Kidney epithelial cell (primary cell): ENCODE data around the gene RAC2. TPM values are rescaled to one million over a fixed set of nuclear protein-coding genes. Genes with fewer than 3 reads are reported as not detected.

ENCODE experiments used
- DNase-seq: peaks from one replicate; pipeline ENCODE4 v3.0.0-alpha.2; 2010; ENCODE audit warnings: low read depth
- H3K27me3 ChIP-seq: 2 replicates; pipeline ENCODE4 v1.6.0; 2011; ENCODE audit warnings: low read length; ENCODE audit not compliant: control insufficient read depth, insufficient read depth
- H3K36me3 ChIP-seq: 2 replicates; pipeline ENCODE4 v1.5.1; 2011; ENCODE audit warnings: low read length; ENCODE audit not compliant: control insufficient read depth, insufficient read depth
- H3K4me3 ChIP-seq: 2 replicates; pipeline ENCODE4 v1.5.1; 2011; ENCODE audit warnings: low read depth, mild to moderate bottlenecking, control low read depth, low read length
- CTCF ChIP-seq: IDR thresholded peaks from 2 replicates; pipeline ENCODE4 v1.5.1; 2011; ENCODE audit warnings: mild to moderate bottlenecking, moderate library complexity, low read length, control low read depth, inconsistent platforms; ENCODE audit not compliant: insufficient read depth, poor library complexity, severe bottlenecking
- total RNA-seq: library from RNA; depleted of rRNA; stranded (reverse); fragments of >200 nt; gene quantifications from 2 replicates; pipeline ENCODE4 v1.2.3, GENCODE V29; 2015

RAC2 gene
- total RNA-seq, 1 donor from 2014 or later = 24.0 TPM

GRCh38 chr22:37213941-37214730 lies 29.9 kb downstream of the RAC2 start:
- DNase-seq = no peak
- H3K27me3 ChIP-seq = peaks cover 26% of the 10 kb centered on the region
- no peaks in the 10 kb centered on the region for H3K36me3 ChIP-seq
- no peak overlapping the region for H3K4me3 ChIP-seq
- TF ChIP-seq CTCF = no peak

GRCh38 chr22:37213218-37213855 lies 30.7 kb downstream of the RAC2 start:
- peaks cover 29% of the 10 kb centered on the region for H3K27me3 ChIP-seq
- no peak for TF ChIP-seq CTCF
- no peak for DNase-seq
- H3K36me3 ChIP-seq = no peaks in the 10 kb centered on the region
- no peak overlapping the region for H3K4me3 ChIP-seq

GRCh38 chr22:37212174-37212906 lies 31.7 kb downstream of the RAC2 start, which contains the start of gene SSTR3:
SSTR3 (minus strand) TSS chr22:37212477; CDS start chr22:37207803, 4,674 bp downstream.
- TF ChIP-seq CTCF = no peak
- H3K4me3 ChIP-seq = no peak within 1 kb of the TSS
- no peaks in the 10 kb centered on the region for H3K36me3 ChIP-seq
- DNase-seq = no peak
- H3K27me3 ChIP-seq = peaks cover 29% of the 10 kb centered on the region

GRCh38 chr22:37211866-37212173 lies 32.2 kb downstream of the RAC2 start:
- TF ChIP-seq CTCF = no peak
- peaks cover 29% of the 10 kb centered on the region for H3K27me3 ChIP-seq
- no peaks in the 10 kb centered on the region for H3K36me3 ChIP-seq
- DNase-seq = no peak
- no peak overlapping the region for H3K4me3 ChIP-seq

GRCh38 chr22:37211075-37211865 lies 32.8 kb downstream of the RAC2 start:
- no peak for DNase-seq
- Histone ChIP-seq H3K36me3 (no peaks in the 10 kb centered on the region), H3K27me3 (peaks cover 29% of the 10 kb centered on the region), H3K4me3 (no peak overlapping the region)
- no peak for TF ChIP-seq CTCF
